AML-193 (cell line): ENCODE measurements around the gene TJAP1.
A peak's percentile ranks its signal among the peaks of the same experiment; 100 is the strongest.
"Not testable (repeated sequence)": the region's sequence is repeated elsewhere in the genome, so short reads cannot be mapped to it uniquely, and the experiment has no call there.

Source experiments
- DNase-seq, 2 experiments: peaks; one replicate each; lab custom pipeline; 2025; lab: John Stamatoyannopoulos, UW

The TJAP1 gene

GRCh38 chr6:43452896-43453295 is 24.5 kb upstream of the TJAP1 start:
- no peak for DNase-seq

- DNase-seq: no peak
Observed at GRCh38 chr6:43453831-43454230, 23.5 kb upstream of the TJAP1 start.

- peak; percentile 15 to 18 for DNase-seq
Observed at GRCh38 chr6:43454290-43454695, 23.1 kb upstream of the TJAP1 start.

- DNase-seq: no peak
Observed at GRCh38 chr6:43454696-43455530, 22.5 kb upstream of the TJAP1 start.

GRCh38 chr6:43455531-43456428 is 21.6 kb upstream of the TJAP1 start, which contains the start of gene DLK2:
Gene DLK2, minus strand, starts transcription at chr6:43455548. Its CDS starts 723 bp downstream, at chr6:43454825.
- DNase-seq: no peak

GRCh38 chr6:43457643-43458042 is 19.7 kb upstream of the TJAP1 start:
- no peak for DNase-seq

GRCh38 chr6:43458154-43458553 is 19.2 kb upstream of the TJAP1 start:
- DNase-seq: not testable (repeated sequence)

- DNase-seq: no peak
Observed at GRCh38 chr6:43459535-43459934, 17.8 kb upstream of the TJAP1 start.

GRCh38 chr6:43460032-43460431 is 17.3 kb upstream of the TJAP1 start:
- DNase-seq: no peak

- no peak for DNase-seq
Observed at GRCh38 chr6:43461936-43462335, 15.4 kb upstream of the TJAP1 start.

GRCh38 chr6:43464337-43464736 is 13.0 kb upstream of the TJAP1 start:
- DNase-seq: no peak

- DNase-seq: no peak
Observed at GRCh38 chr6:43465948-43466347, 11.4 kb upstream of the TJAP1 start.

- DNase-seq: not testable (repeated sequence)
Observed at GRCh38 chr6:43467265-43467664, 10.1 kb upstream of the TJAP1 start.

- DNase-seq: no peak
Observed at GRCh38 chr6:43467752-43468151, 9.6 kb upstream of the TJAP1 start.

GRCh38 chr6:43468240-43468639 is 9.1 kb upstream of the TJAP1 start:
- no peak for DNase-seq

GRCh38 chr6:43468748-43469681 is 8.4 kb upstream of the TJAP1 start:
- no peak for DNase-seq

GRCh38 chr6:43469947-43470346 is 7.4 kb upstream of the TJAP1 start:
- no peak for DNase-seq

GRCh38 chr6:43471399-43471798 is 6.0 kb upstream of the TJAP1 start:
- no peak for DNase-seq

GRCh38 chr6:43472515-43472914 is 4.9 kb upstream of the TJAP1 start:
- no peak for DNase-seq

GRCh38 chr6:43475516-43475915 is 1.9 kb upstream of the TJAP1 start:
- no peak for DNase-seq

GRCh38 chr6:43476746-43477145 is 624 bp upstream of the TJAP1 start:
- DNase-seq: peak; percentile 19 to 33

- no peak for DNase-seq
Observed at GRCh38 chr6:43478008-43478372, 620 bp downstream of the TJAP1 start.
